ENCODE data around the gene GNAZ.

DNA sequence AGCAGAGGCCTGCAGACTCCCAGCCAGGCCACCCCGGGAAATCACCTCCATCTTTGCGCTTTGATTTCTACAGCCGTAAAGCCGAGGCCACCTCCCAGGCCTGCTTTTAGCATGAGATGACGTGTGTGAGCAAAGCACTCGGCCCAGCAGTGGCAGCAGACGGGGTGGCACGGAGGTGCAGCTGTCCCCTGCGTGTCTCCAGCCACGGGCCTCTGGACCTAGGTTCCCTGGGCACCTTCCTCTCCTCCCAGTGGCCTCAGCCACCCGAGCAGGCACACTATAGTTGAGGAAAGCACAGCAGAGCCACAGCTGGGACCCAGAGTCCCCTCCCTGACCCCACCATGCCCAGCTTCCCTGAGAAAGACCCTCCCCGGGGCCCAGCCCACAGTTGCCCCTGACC, 15.9 kb downstream of the GNAZ start:
- TF ChIP-seq, protein P1, sequence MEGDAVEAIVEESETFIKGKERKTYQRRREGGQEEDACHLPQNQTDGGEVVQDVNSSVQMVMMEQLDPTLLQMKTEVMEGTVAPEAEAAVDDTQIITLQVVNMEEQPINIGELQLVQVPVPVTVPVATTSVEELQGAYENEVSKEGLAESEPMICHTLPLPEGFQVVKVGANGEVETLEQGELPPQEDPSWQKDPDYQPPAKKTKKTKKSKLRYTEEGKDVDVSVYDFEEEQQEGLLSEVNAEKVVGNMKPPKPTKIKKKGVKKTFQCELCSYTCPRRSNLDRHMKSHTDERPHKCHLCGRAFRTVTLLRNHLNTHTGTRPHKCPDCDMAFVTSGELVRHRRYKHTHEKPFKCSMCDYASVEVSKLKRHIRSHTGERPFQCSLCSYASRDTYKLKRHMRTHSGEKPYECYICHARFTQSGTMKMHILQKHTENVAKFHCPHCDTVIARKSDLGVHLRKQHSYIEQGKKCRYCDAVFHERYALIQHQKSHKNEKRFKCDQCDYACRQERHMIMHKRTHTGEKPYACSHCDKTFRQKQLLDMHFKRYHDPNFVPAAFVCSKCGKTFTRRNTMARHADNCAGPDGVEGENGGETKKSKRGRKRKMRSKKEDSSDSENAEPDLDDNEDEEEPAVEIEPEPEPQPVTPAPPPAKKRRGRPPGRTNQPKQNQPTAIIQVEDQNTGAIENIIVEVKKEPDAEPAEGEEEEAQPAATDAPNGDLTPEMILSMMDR (IDR thresholded peaks at IDR 0.05; ENCODE audit: low read depth, low read length, missing input control) = no peak
- no peak for TF ChIP-seq TAF1 (conservative IDR thresholded peaks at IDR 0.05)
- TF ChIP-seq, protein P2, sequence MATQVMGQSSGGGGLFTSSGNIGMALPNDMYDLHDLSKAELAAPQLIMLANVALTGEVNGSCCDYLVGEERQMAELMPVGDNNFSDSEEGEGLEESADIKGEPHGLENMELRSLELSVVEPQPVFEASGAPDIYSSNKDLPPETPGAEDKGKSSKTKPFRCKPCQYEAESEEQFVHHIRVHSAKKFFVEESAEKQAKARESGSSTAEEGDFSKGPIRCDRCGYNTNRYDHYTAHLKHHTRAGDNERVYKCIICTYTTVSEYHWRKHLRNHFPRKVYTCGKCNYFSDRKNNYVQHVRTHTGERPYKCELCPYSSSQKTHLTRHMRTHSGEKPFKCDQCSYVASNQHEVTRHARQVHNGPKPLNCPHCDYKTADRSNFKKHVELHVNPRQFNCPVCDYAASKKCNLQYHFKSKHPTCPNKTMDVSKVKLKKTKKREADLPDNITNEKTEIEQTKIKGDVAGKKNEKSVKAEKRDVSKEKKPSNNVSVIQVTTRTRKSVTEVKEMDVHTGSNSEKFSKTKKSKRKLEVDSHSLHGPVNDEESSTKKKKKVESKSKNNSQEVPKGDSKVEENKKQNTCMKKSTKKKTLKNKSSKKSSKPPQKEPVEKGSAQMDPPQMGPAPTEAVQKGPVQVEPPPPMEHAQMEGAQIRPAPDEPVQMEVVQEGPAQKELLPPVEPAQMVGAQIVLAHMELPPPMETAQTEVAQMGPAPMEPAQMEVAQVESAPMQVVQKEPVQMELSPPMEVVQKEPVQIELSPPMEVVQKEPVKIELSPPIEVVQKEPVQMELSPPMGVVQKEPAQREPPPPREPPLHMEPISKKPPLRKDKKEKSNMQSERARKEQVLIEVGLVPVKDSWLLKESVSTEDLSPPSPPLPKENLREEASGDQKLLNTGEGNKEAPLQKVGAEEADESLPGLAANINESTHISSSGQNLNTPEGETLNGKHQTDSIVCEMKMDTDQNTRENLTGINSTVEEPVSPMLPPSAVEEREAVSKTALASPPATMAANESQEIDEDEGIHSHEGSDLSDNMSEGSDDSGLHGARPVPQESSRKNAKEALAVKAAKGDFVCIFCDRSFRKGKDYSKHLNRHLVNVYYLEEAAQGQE (IDR thresholded peaks at IDR 0.05) = no peak
- TF ChIP-seq YY1 (IDR thresholded peaks at IDR 0.05) = no peak
- TF ChIP-seq, protein P3, sequence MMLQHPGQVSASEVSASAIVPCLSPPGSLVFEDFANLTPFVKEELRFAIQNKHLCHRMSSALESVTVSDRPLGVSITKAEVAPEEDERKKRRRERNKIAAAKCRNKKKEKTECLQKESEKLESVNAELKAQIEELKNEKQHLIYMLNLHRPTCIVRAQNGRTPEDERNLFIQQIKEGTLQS (IDR thresholded peaks at IDR 0.05) = no peak
- no peak for TF ChIP-seq EGR1 (IDR thresholded peaks at IDR 0.05; ENCODE audit: low read depth in 2 of 2)
- no peak for TF ChIP-seq GABPA (IDR thresholded peaks at IDR 0.05 in 1 of 2, conservative IDR thresholded peaks at IDR 0.05 in 1 of 2)
- TF ChIP-seq, protein P4, sequence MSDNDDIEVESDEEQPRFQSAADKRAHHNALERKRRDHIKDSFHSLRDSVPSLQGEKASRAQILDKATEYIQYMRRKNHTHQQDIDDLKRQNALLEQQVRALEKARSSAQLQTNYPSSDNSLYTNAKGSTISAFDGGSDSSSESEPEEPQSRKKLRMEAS (IDR thresholded peaks at IDR 0.05) = no peak
